Stimulated activated naive CD8-positive, alpha-beta T cell treated with anti-CD3 and anti-CD28 coated beads, Interleukin-15, Interleukin-2, amounts not matched to agents 100 ng/mL and 50 ng/mL, for 24 hours (primary cell): ENCODE results near the gene SKAP1.

Experiments used
- H3K27ac Mint-ChIP-seq: one replicate; pipeline ENCODE4 v1.8.0; 2021; ENCODE audit warnings: mild to moderate bottlenecking, mixed read lengths
- H3K27me3 Mint-ChIP-seq: one replicate; pipeline ENCODE4 v1.8.0; 2021; ENCODE audit warnings: mixed read lengths
- H3K36me3 Mint-ChIP-seq: one replicate; pipeline ENCODE4 v1.8.0; 2021; ENCODE audit warnings: low read depth, mixed read lengths
- H3K4me1 Mint-ChIP-seq: one replicate; pipeline ENCODE4 v1.8.0; 2021; ENCODE audit warnings: low read depth, mixed read lengths
- H3K4me3 Mint-ChIP-seq: one replicate; pipeline ENCODE4 v1.8.0; 2021; ENCODE audit warnings: mild to moderate bottlenecking, mixed read lengths
- H3K9me3 Mint-ChIP-seq: one replicate; pipeline ENCODE4 v1.8.0; 2021; ENCODE audit warnings: mixed read lengths

Gene SKAP1

DNA sequence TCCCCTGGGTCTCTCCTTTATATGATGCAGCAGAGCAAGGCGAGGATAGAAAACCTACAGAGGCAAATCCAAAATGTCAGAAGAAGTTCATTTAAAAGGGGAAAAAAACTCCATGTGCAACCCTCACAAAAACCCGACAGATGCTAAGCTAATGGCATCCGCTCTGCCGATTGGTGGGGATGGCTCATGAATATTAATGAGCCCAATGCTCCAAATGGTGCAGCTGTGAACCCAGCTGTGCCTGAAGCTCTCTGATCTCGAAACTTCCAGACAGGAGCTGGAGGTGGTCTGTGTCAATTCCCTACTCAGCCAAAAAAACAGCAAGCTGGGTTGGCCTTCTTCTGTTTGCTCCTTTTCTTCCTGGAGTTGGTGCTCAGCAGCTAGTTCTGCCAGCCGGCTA, 306.9 kb downstream of the SKAP1 start:
- Mint-ChIP-seq H3K27ac (no peak overlapping the region), H3K36me3 (peaks cover 37% of the 10 kb centered on the region), H3K27me3 (no peaks in the 10 kb centered on the region), H3K4me3 (no peak overlapping the region), H3K4me1 (peaks cover 3% of the 10 kb centered on the region), H3K9me3 (no peaks in the 10 kb centered on the region)

DNA sequence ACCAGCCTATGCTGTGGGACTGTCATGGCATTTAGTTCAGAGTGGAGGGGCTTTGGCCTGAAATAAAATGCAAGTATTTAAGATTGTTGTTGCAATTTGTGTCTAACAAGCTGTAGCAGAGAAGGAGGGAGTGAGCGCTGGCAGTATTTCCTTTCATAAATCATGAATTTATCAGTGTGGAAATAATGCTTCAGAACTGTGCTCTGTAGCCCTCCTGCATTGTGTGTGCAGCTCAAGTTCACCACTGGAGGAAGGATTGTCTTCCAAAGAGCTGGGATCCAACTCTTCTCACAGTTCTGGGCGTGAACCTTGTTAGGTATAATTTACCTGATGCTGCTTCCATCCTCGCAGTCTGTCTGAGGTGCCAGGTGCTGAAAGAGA, 307.4 kb downstream of the SKAP1 start:
- H3K4me1 Mint-ChIP-seq = peaks cover 3% of the 10 kb centered on the region
- H3K36me3 Mint-ChIP-seq = peaks cover 41% of the 10 kb centered on the region
- no peak overlapping the region for H3K27ac Mint-ChIP-seq
- no peaks in the 10 kb centered on the region for H3K9me3 Mint-ChIP-seq
- no peaks in the 10 kb centered on the region for H3K27me3 Mint-ChIP-seq
- H3K4me3 Mint-ChIP-seq = no peak overlapping the region

DNA sequence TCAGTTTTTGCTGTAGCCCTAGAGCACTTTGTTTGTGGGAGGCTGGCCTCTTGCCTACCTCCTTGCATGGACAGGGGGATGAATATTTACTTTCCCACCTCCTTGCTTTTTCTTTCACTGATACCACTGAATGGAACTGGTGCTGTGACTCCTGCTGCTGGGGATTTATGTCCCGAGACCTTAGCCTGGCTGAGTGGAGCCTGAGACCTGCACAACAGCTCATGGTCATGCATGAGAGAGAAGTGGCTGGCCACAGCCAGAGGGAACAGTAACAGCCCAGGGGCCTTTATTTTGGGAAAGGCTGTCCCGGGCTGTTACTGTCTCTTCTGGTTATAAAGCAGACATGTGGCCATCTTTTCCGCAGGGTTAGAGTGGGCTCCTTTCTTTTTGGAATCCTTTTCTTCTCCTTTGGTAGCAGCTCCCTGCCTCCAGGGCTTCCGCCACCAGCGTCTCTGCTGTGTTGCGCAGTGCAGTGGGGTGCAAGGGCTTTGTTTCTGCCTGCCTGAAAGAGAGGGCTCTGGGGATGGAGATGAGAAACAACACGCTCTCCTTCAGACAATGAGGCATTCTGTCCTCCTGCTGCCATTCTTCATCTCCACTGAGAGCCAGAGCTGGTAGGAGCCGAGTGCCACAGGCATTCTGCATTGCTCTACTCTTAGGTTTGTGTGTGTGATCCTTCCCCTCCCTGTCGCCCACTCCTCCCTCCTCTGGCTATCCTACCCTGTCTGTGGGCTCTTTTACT, 307.9 kb downstream of the SKAP1 start:
- H3K36me3 Mint-ChIP-seq = peaks cover 40% of the 10 kb centered on the region
- no peaks in the 10 kb centered on the region for H3K27me3 Mint-ChIP-seq
- H3K27ac Mint-ChIP-seq = no peak overlapping the region

DNA sequence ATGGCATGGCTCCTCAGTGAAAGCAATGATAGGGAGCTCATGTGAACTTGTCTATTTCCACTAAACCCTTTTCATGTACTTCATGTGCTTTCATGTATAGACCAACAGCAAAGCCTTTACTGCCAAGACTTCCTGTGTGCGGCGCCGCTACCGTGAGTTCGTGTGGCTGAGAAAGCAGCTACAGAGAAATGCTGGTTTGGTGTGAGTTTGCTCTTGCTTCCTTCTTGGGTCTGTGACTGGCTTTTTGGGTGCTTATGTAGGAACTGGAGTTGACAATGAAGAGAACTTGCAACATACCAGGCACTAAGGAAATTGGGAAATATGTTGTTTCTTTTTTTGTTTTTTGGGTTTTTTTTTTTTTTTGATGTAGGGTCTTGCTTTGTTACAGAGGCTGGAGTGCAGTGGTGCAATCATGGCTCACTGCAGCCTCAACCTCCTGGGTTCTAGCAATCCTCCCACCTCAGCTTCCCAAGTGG, 316.8 kb downstream of the SKAP1 start:
- H3K27me3 Mint-ChIP-seq = no peaks in the 10 kb centered on the region
- H3K4me1 Mint-ChIP-seq = peaks cover 48% of the 10 kb centered on the region
- peaks cover 25% of the 10 kb centered on the region for H3K36me3 Mint-ChIP-seq
- peak overlapping the region; percentile 63 for H3K4me3 Mint-ChIP-seq
- H3K27ac Mint-ChIP-seq = peak overlapping the region; percentile 84
- H3K9me3 Mint-ChIP-seq = no peaks in the 10 kb centered on the region

More for the DNA sequence above, 307.9 kb downstream of the SKAP1 start:
- H3K4me3 Mint-ChIP-seq = no peak overlapping the region
- H3K9me3 Mint-ChIP-seq = no peaks in the 10 kb centered on the region
- H3K4me1 Mint-ChIP-seq = peaks cover 3% of the 10 kb centered on the region

DNA sequence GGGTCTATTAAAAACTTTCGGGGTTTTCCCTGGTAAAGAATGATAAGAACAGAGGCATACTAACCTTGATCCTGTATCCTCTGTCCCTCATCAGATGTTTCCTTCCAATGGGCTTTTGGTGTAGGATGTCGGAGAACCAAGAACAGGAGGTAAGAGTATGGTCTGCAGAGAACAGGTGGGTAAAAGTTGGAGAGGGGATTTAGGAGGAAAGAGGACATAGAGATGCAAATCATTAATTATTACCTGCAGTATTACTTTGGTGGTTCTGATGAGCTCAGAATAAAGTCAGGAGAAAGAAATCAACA, 318.1 kb downstream of the SKAP1 start:
- peaks cover 57% of the 10 kb centered on the region for H3K4me1 Mint-ChIP-seq
- H3K4me3 Mint-ChIP-seq = peak overlapping the region; percentile 77
- H3K9me3 Mint-ChIP-seq = no peaks in the 10 kb centered on the region
- peaks cover 18% of the 10 kb centered on the region for H3K36me3 Mint-ChIP-seq
- H3K27me3 Mint-ChIP-seq = no peaks in the 10 kb centered on the region
- H3K27ac Mint-ChIP-seq = peak overlapping the region; percentile 89

DNA sequence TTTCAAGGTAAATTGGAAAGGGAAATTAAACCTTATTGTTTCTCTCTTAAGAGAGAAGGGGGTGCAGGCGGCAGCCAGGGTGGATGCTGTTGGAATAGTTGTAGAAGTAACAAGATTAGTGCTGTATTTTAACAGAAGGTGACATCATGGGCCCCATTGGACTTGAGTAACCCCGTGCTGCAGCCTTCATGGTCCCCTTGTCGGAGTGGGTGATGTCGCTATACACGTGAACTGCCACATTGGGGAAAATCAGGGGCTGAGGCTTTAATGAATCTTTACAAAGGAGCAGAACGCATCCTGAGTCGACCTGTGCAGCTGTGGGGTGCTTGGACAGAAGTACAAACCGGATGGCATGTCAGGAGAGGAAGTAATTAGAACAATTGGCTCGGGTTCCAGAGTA, 319.3 kb downstream of the SKAP1 start:
- Mint-ChIP-seq H3K27ac (peak overlapping the region; percentile 89), H3K4me1 (peaks cover 61% of the 10 kb centered on the region), H3K27me3 (no peaks in the 10 kb centered on the region), H3K9me3 (no peaks in the 10 kb centered on the region), H3K36me3 (peaks cover 18% of the 10 kb centered on the region), H3K4me3 (peak overlapping the region; percentile 57)

DNA sequence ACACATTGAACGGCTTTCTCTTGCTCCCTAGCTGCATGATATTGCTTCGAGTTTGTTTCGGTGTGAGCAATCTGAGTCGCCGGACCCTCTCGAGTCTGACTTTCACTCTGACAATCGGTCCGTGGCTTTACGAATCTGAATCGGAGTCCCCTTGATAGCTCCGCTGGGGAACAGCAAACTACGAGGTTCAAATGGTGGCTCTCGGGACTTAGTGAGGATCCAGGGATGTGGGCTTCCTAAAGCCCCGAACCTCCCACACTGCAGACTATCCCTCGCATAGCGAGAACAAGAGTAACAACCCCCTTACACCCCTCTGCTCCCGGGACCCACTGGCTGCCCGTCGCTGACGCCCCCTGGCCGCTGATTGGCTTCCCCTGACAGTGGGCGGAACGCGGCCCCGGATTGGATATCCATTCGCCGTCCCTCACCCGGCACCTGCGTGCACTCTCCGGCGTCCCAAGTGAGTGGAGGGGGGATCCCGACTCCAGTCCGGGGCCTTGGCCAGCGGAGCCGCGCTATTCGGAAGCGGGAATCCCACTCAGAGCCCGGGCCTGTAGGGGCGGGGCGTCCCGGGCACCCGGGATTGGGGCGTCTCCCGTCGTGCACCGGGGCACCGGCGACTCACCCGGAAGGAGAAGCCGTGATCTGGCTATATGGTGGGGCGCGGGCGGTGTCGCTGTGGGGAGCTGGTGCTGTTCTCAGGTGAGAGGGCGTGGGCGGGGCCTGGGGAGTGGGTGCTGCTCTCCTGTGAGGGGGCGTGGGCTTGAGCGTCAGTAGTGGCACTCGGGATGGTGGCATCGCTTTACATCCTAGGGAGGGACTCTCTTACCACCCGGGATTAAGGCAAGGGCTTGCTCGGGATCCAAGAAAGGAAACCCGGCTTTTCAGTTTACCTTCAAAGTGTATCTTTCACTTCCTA, 322.6 kb downstream of the SKAP1 start, which contains the start of gene SNX11:
TSS of gene SNX11 (plus strand) at position 630 of the 919 bp plus-strand sequence. CDS start 4,278 bp downstream, outside the sequence.
- peak within 1 kb of the TSS; percentile 98 for H3K4me3 Mint-ChIP-seq
- H3K4me1 Mint-ChIP-seq = peaks cover 69% of the 10 kb centered on the region
- peaks cover 9% of the 10 kb centered on the region for H3K9me3 Mint-ChIP-seq
- H3K36me3 Mint-ChIP-seq = peaks cover 7% of the 10 kb centered on the region
- peak within 1 kb of the TSS; percentile 90 for H3K27ac Mint-ChIP-seq
- no peaks in the 10 kb centered on the region for H3K27me3 Mint-ChIP-seq

DNA sequence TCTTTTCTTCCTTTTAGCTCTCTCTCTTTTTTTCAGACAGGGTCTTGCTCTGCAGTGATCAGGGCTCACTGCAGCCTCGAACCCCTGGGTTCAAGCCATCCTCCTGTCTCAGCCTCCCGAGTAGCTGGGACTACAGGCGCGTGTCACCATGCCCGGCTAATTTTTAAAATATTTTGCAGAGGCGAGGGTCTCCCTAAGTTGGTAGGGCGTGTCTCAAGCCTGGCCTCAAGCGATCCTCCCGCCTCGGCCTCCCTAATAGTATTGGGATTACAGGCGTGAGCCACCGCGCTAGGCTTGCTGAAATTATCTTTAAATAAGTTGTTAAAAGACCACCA, 323.2 kb downstream of the SKAP1 start:
- H3K4me1 Mint-ChIP-seq = peaks cover 68% of the 10 kb centered on the region
- H3K27me3 Mint-ChIP-seq = no peaks in the 10 kb centered on the region
- H3K9me3 Mint-ChIP-seq = peaks cover 9% of the 10 kb centered on the region
- peak overlapping the region; percentile 90 for H3K27ac Mint-ChIP-seq
- H3K4me3 Mint-ChIP-seq = peak overlapping the region; percentile 98
- peaks cover 1% of the 10 kb centered on the region for H3K36me3 Mint-ChIP-seq

DNA sequence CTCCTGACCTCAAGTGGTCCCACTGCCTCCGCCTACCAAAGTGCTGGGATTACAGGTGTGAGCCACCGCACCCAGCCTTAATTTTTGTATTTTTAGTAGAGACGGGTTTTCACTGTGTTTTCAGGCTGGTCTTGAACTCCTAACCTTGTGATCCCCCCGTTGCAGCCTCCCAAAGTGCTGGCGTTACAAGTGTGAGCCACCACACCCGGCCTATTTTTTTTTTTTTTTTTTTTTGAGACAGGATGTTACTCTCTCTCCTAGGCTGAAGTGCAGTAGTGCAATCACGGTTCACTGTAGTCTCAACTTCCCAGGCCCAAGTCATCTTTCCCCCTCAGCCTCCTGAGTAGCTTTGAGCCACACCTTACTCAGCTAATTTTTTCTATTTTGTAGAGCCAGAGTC, 325.6 kb downstream of the SKAP1 start:
- peak overlapping the region; percentile 34 for H3K4me3 Mint-ChIP-seq
- no peaks in the 10 kb centered on the region for H3K27me3 Mint-ChIP-seq
- H3K4me1 Mint-ChIP-seq = peaks cover 65% of the 10 kb centered on the region
- H3K27ac Mint-ChIP-seq = no peak overlapping the region
- H3K36me3 Mint-ChIP-seq = no peaks in the 10 kb centered on the region
- peaks cover 9% of the 10 kb centered on the region for H3K9me3 Mint-ChIP-seq

DNA sequence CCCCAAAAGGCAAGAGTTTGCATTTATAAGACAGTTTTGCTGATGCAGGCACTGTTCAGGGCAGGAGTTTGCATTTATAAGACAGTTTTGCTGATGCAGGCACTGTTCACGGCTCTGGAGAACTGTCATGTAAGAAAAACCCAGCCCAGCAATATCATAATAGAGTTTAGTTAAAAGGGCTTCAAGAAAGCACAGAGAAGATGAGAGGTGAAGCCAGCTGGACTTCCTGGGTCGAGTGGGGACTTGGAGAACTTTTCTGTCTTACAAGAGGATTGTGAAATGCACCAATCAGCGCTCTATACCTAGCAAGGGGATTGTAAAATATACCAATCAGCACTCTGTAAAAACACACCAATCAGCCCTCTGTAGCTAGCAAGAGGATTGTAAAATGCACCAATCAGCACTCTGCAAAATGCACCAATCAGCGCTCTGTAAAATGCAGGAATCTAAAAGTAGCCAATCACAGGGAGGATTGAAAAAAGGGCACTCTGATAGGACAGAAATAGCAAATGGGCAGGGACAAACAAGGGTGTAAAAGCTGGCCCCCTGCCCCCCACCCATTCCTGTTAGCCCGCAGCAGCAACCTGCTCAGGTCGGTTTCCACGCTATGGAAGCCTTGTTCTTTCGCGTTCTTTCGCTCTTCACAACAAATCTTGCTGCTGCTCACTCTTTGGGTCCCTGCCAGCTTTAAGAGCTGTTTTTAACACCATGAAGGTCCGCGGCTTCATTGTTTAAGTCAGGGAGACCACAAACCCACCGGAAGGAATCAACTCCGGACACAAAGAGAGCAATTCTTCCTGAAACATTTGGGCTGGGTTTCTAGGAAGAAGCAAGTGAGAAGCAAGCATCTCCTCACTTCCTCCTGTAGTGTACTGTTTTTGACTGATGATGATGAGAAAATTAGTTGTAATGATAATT, 327.0 kb downstream of the SKAP1 start:
- Mint-ChIP-seq H3K36me3 (no peaks in the 10 kb centered on the region), H3K9me3 (peaks cover 9% of the 10 kb centered on the region), H3K4me1 (peaks cover 56% of the 10 kb centered on the region), H3K27me3 (no peaks in the 10 kb centered on the region), H3K4me3 (peak overlapping the region; percentile 48), H3K27ac (peak overlapping the region; percentile 63)

DNA sequence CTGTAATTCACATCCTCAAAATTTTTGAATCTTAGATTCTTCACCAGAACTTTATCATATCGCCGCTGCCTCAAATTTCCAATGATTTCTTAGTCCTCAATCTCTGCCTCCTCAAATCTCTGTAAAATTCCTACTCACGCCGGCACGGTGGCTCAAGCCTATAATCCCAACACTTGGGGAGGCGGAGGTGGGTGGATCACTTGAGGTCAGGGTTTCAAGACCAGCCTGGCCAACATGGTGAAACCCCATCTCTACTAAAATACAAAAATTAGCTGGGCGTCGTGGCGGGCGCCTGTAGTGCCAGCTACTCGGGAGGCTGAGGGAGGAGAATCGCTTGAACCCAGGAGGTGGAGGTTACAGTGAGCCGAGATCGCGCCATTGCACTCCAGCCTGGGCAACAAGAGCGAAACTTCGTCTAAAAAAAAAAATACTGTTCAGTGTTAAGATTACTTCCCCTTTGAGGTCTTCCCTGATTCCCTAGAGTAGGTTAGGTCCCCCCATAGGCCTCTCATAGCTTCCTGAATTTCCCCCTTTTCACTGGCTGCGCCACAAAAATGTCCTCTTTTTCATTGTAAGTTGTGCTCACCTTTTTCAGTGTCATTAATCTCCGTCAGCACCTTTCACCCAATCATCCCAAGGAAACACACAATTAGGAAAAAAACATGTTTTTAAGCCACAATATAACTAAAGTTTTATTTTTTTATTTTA, 327.8 kb downstream of the SKAP1 start:
- Mint-ChIP-seq H3K27me3 (no peaks in the 10 kb centered on the region), H3K4me3 (peak overlapping the region; percentile 97), H3K9me3 (peaks cover 9% of the 10 kb centered on the region), H3K36me3 (no peaks in the 10 kb centered on the region), H3K4me1 (peaks cover 58% of the 10 kb centered on the region), H3K27ac (peak overlapping the region; percentile 80)

DNA sequence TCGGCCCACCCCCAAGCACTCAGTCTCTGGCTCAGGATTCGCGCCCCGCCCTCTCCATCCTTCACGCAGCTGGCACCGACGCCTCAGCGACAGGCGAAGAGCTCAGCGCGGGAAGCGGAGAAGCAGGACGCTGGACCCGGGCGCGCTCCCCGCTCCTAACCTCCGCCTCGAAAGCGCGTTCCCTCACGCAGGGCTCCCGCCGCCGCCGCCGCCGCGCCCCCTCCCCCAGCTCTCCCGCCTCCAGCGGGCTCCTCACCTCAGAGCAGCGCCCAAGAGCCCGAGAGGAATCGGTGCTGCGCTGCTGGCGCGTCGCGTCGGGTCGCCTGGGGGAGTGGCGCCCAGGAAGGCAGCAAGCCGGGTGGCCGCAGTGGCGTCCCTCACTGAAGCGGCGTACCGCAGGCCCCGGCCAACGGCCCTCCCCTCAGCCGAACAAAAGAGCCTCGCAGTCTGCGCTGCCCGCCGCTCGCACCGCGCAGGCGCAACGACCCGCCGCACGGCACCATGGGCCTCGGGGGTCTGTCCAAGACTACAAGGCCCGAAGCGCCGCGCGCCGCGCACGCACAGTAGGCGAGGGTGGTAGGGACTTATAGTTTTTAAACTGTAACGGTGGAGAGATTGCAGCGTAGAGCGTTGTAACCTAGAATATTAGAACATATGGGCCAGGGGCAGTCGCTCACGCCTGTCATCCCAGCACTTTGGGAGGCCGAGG, 328.8 kb downstream of the SKAP1 start, which contains the start of gene CBX1:
TSS of gene CBX1 (minus strand) at position 467 of the 709 bp plus-strand sequence. CDS start 24,474 bp downstream, outside the sequence.
- peak within 1 kb of the TSS; percentile 91 for H3K27ac Mint-ChIP-seq
- H3K9me3 Mint-ChIP-seq = peaks cover 9% of the 10 kb centered on the region
- H3K27me3 Mint-ChIP-seq = no peaks in the 10 kb centered on the region
- H3K4me1 Mint-ChIP-seq = peaks cover 55% of the 10 kb centered on the region
- peak within 1 kb of the TSS; percentile 97 for H3K4me3 Mint-ChIP-seq
- no peaks in the 10 kb centered on the region for H3K36me3 Mint-ChIP-seq

DNA sequence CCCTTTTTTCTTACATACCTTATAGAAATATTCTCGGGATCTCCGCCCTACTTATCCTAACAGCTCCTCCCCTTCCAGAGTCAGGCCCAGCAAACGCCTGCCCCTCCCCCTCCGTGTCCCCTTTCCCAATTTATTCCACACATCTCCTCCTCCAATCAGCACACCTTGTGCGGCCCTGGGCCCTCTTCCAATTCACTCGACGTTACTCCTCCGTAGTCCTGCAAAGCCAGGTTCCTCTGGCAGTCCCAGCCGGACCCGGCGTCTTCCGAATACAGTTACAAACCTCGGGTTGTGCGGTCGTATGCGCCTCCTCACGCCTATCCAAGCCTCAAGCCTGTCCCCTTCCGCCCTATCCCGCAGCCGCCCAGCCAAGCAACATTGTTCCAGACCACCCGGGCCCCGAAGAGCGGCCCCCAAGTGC, 329.4 kb downstream of the SKAP1 start:
- H3K27ac Mint-ChIP-seq = peak overlapping the region; percentile 91
- peaks cover 58% of the 10 kb centered on the region for H3K4me1 Mint-ChIP-seq
- no peaks in the 10 kb centered on the region for H3K27me3 Mint-ChIP-seq
- peak overlapping the region; percentile 97 for H3K4me3 Mint-ChIP-seq
- peaks cover 9% of the 10 kb centered on the region for H3K9me3 Mint-ChIP-seq
- H3K36me3 Mint-ChIP-seq = peaks cover 1% of the 10 kb centered on the region
